ENCODE measurements around the gene KRTAP22-2.

The KRTAP22-2 gene

GRCh38 chr21:30590297-30590696 is at the start of gene KRTAP22-2:
TSS of gene KRTAP22-2 (minus strand) at chr21:30590397.
- no peak for DNase-seq (ENCODE audit: low read depth, low spot score)

GRCh38 chr21:30638686-30639085 is 48.5 kb upstream of the KRTAP22-2 start:
- no peak for DNase-seq (ENCODE audit: low read depth, low spot score)

DNA sequence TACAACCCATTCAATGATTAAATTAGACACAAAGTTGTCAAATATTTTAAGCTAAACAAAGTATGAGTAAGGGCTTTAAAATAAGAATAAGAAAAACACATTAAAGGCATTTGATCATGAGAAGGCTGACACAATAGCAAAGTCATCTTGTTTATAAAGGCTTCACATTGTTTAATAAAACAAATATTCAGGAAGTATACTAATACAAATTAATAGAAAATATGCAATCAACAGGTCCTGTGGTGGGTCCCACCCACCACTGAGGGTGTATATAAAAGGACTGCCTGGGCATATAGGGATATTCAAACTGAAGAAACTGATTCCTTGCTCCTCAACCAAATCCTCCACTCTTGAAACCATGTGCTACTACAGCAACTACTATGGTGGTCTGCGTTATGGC is 44.7 kb upstream of the KRTAP22-2 start, which contains the start of gene KRTAP20-2:
Gene KRTAP20-2 (plus strand): TSS at position 301 of the 400 bp plus-strand sequence. CDS start 58 bp downstream, at position 359.
- no peak for DNase-seq (ENCODE audit: low read depth, low spot score)

DNA sequence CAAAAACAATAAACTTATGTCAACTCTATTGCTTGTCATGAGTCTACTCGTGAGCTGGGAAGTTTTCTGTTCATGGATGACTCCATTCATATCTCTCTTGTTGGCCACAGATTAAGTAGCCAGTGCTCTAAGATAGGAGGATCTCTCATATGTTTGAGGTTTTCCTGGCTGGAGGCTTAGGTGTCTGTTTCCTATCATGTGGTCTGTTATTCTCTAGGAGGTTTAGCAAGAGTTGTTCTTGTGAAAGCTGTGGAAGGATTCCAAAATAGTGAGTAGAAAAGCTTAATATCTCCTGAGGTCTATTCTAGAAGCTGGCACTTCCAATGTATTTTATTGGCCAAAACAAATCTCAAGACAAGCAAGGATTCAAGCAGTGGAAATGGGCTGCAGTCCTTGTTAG is 39.0 kb upstream of the KRTAP22-2 start:
- DNase-seq (ENCODE audit: low read depth, low spot score): no peak

DNA sequence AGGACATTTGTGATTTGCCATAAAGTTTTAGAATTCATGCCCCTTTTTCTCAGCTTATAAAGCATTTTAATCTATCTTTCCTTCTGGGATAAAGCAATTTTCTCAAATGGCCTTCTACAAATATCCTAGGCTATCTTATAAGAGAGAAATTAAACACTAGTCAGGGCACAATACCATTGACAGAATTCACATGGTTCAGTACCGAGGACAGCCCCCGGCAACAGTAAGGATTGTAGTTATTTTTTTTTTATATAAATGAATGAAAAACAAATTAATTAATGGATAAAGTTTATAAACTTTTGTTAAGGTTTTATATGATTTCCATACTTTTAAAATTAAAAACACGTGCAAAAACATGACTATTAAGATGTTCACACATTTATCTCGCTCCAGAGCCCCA is 37.9 kb upstream of the KRTAP22-2 start:
- DNase-seq (ENCODE audit: low read depth, low spot score): no peak

DNA sequence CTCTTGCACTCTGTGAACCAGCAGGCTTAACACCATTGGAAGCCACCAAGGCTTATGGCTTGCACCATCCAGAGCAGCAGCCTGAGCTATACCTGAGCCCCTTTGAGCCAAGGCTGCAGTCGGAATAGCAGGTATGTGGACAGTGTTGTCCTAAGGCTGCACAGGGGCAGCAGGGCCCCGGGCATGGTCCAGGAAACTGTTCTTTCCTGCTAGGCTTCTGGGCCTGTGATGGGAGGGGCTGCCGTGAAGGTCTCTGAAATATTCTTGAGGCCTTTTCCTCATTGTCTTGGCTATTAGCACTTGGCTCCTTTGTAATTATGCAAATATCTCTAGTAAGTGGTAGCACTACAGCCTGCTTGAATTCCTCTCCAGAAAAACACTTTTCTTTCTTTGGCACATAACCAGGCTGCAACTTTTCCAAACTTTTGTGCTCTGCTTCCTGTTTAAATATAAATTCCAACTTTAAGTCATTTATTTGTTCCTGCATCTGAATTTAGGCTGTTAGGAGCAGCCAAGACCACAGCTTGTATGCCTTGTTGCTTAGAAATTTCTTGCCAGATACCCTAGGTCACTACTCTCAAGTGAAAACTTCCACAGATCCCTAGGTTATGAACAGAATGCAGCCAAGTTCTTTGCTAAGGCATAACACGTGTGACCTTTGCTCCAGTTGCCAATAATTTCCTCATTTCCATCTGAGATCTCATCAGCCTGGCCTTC is 35.4 kb upstream of the KRTAP22-2 start:
- no peak for DNase-seq (ENCODE audit: low read depth, low spot score)

- DNase-seq (ENCODE audit: low read depth, low spot score): no peak
Measured at GRCh38 chr21:30623362-30623761, 33.2 kb upstream of the KRTAP22-2 start.

- no peak for DNase-seq (ENCODE audit: low read depth, low spot score)
Measured at GRCh38 chr21:30620522-30620921, 30.3 kb upstream of the KRTAP22-2 start, which contains the start of gene KRTAP20-4. TSS of gene KRTAP20-4 (plus strand) at chr21:30620627.

- no peak for DNase-seq (ENCODE audit: low read depth, low spot score)
Measured at GRCh38 chr21:30620080-30620479, 29.9 kb upstream of the KRTAP22-2 start.

DNA sequence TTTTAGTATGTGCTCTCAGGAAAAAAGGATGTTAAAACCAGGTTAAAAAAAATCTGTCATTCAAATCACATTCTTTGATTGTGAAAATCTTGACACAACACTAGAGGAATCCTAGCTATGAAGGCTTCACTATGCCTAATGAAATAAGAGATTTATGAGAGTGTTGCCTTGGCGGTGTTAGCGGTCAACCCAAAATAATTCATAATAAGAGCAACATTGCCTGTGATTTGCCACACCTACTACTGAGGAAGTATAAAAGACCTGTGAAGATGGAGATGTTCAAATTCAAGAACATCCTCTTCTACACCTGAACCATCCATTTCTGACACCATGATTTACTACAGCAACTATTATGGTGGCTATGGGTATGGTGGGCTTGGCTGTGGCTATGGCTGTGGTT is 25.9 kb upstream of the KRTAP22-2 start, which contains the start of gene KRTAP20-1:
Gene KRTAP20-1 (plus strand): TSS at position 301 of the 400 bp plus-strand sequence. CDS start 30 bp downstream, at position 331.
- DNase-seq (ENCODE audit: low read depth, low spot score): no peak

GRCh38 chr21:30615199-30615598 is 25.0 kb upstream of the KRTAP22-2 start:
- DNase-seq (ENCODE audit: low read depth, low spot score): no peak

DNA sequence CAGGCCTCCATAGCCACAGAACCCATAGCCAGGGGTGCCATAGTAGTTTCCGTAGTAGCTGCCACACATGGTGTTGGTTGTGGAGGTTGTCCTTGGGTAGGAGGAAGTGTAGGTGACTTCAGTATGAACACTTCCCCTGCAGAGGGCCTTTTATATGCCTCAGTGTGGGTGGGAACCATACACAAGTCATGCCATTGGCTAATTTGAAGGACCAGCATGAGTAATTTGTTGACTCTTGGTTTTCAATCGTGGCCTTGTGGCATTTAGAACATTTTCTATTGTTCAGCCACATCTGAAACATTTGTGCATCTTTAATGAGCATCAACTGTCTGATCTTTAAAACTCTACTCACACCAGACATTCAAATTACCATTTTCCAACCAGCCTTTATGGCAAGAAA is 23.6 kb upstream of the KRTAP22-2 start, which contains the start of gene KRTAP6-1:
Gene KRTAP6-1 (minus strand): TSS at position 95 of the 400 bp plus-strand sequence. CDS start 26 bp downstream, at position 69.
- no peak for DNase-seq (ENCODE audit: low read depth, low spot score)

DNA sequence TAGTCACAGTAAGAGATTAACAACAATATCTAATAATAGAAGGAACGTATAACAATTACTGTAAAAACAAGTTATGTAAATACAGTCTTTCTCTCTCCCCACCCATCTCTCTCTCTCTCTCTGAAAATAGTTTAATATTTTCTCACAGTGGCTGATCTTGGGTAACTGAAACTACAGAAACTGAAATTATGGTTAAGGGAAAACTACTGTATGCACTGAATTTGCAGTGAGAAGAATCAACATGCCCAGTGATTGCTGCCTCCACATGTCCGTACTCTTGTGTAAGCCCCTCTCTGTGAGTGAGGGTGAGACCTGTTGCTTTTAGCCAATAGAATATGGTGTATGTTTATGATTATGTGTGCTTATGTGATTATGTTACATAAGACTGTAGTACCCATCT is 21.9 kb upstream of the KRTAP22-2 start:
- no peak for DNase-seq (ENCODE audit: low read depth, low spot score)

DNA sequence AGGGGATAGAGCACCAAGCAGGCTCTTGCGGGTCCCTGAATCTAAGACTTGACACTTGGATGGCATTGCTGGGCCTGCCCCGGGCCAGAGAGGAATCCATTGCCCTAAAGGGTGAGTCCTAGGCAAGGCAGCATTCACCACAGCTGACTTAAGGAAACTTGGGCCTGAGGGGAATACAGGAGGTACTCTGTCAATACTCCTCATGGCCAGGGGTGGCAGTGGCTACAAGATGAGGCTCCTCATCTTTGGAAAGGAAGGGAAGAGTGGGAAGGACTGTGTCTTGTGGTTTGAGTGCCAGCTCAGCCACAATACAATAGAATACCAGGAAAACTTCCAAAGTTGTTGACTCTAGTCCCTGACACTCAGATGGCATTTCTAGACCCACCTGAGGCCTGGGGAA is 15.8 kb upstream of the KRTAP22-2 start:
- no peak for DNase-seq (ENCODE audit: low read depth, low spot score)

GRCh38 chr21:30600787-30601186 is 10.6 kb upstream of the KRTAP22-2 start, which contains the start of gene KRTAP22-1:
TSS of gene KRTAP22-1 (plus strand) at chr21:30601087.
- no peak for DNase-seq (ENCODE audit: low read depth, low spot score)

DNA sequence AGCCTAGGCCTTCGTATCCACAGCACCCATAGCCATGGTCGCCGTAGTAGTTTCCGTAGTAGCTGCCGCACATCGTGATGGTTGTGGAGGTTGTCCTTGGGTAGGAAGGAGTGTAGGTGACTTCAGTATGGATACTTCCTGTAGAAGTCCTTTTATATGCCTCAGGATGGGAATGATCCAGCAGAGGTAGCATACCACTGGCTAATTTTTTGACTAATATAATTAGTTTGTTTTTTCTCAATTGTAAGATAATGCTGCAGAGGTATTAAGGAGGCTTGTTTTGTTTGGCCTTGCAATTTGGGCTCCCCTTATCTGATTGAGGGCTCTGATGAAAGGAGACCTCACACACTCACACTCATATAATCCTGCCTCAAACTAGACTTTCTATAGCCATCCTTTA is 8.6 kb upstream of the KRTAP22-2 start, which contains the start of gene KRTAP6-2:
Gene KRTAP6-2 (minus strand): TSS at position 101 of the 400 bp plus-strand sequence. CDS start 28 bp downstream, at position 73.
- no peak for DNase-seq (ENCODE audit: low read depth, low spot score)

- no peak for DNase-seq (ENCODE audit: low read depth, low spot score)
Measured at GRCh38 chr21:30592140-30592539, 1.9 kb upstream of the KRTAP22-2 start, which contains the start of gene KRTAP6-3. TSS of gene KRTAP6-3 (plus strand) at chr21:30592440. CDS start at chr21:30592446, 6 bp downstream.

DNA sequence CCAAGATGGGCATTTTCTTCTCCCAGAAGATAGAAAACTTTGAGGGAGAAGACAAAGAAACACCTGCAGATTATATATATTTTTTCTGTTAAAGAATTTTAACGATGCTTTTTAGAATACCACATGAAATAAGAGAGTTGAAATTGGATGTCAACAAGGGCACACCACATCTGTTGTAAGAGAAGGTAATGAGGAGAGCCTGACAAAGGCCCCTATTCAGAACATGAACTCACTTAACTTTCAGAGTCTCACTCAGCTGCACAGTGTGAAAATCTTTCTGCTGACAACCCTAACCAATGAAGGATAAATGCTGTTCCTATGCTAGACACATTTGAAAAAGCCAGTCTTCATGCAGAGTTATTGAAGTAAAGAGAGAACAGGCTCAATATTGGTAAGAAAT is 7.3 kb downstream of the KRTAP22-2 start:
- no peak for DNase-seq (ENCODE audit: low read depth, low spot score)

GRCh38 chr21:30580132-30580531 is 10.1 kb downstream of the KRTAP22-2 start:
- DNase-seq (ENCODE audit: low read depth, low spot score): no peak

DNA sequence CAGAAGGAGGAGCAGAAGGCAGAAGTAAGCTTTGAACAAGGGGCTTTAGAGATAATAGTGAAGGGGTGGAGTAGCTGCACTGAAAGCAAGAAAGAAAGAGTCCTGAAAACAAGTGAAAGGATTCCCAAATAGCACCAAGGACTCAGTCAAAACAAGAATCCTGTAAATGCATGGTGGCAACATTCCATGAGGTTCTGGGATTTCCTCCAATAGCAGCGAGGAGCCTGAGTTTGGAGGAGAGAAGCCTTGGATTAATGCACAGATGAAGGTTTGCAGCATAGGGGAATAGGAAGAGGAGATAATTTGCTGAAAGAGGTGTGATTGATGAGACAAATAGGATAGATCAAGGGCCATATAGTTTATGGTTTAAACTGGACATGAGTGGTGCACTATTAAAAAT is 10.9 kb downstream of the KRTAP22-2 start:
- no peak for DNase-seq (ENCODE audit: low read depth, low spot score)

- no peak for DNase-seq (ENCODE audit: low read depth, low spot score)
Measured at GRCh38 chr21:30577766-30578165, 12.4 kb downstream of the KRTAP22-2 start.

GRCh38 chr21:30567617-30568016 is 22.6 kb downstream of the KRTAP22-2 start:
- no peak for DNase-seq (ENCODE audit: low read depth, low spot score)

GRCh38 chr21:30563630-30564029 is 26.6 kb downstream of the KRTAP22-2 start:
- no peak for DNase-seq (ENCODE audit: low read depth, low spot score)

All from brain pericyte (primary cell).